ENCODE results near the gene STXBP4.

STXBP4 gene

DNA sequence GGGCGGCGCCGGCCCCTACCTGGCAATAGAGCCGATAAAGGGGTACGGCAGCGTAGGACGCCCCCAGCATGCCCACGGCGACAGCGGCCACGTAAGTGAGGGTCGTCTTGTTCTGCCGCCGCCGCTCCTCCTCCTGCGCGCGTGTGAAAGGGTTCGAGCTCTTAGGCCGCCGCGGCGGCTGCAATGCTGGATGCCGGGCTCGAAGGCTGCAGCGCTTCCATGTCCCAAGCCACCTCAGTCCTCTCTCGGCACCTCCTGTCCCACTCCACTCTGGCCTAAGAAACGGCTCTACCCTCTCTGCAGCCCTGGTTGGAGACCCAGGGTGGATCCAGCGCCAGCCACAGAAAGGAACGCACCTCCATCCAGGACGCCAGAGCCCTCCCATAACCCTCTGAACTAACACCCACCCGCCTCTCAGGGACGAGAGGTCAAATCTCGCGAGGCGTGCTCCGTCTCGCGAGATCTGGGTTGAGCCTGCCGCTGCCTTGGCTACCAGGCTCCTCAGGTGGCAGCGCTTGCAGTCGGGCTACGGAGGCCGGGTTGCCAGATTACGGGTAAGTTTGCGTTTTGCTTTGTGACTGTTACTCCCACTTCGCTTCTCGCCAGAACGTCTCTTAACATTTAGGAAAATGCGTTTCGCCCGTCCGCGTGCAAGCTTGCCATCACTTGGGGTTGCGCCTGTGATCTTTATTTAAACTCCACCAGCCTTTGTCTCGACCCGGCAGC lies at the start of gene STXBP4, which contains the start of gene COX11:
Gene STXBP4 (plus strand): TSS at position 504 of the 726 bp plus-strand sequence. CDS start 17,455 bp downstream, outside the sequence.
Gene COX11 (minus strand): TSS at position 393 of the 726 bp plus-strand sequence. CDS start 8 bp downstream, at position 385.
- peak; percentile 93 to 97 for DNase-seq

DNA sequence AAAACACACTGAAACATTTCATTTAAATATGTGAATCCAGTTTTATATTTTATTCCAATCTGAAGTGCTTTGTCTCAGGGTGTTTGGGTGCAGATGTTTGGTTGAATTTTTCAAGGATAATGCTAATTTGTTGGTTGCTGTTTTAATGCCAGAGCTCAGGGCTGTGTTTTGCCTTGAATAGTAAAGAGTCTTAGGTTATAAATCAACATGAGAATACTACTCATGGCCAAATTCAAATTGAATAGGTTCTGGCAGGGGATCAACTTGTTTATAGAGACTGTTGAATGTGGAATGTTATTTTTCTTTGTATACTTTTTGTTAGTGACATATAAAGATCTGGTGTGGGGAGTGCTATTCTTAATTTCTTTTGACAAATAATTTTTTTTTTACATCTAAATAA lies 49.1 kb upstream of the STXBP4 start:
- no peak for DNase-seq

DNA sequence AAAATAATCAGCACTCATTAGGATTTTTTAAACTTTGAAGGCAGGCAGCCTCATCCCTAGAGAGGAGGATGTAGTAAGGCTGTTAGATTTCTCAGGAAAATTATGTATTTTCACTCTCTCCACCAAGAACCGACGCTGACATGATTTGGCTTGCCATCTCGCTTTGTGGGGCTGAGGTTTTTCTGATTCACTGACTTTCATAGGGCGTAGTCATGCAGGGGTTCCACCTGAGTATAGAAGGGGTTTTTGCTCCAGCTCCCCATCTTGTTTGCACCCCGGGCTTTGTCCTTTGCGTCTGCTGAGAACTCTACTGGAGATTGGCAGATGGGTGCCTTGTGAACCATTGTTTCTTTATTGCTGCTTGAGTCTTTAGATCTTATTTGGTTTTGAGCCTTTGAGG lies 47.7 kb upstream of the STXBP4 start:
- DNase-seq: no peak

DNA sequence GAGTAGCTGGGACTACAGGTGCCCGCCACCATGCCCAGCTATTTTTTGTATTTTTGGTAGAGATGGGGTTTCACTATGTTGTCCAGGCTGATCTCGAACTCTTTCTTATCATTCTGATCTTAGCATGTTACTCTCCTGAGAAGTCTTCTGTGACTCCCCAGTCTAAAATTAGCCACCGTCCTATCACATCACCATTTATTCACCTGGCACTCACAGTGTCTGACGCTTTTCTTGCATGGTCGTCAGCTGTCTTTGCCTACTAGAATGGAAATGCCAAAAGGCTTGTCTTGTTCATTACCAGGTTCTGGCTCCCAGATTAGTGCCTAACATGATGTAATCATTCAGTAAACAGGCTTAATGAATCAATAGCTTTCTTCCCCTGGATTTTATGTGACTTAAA lies 44.2 kb upstream of the STXBP4 start:
- no peak for DNase-seq

DNA sequence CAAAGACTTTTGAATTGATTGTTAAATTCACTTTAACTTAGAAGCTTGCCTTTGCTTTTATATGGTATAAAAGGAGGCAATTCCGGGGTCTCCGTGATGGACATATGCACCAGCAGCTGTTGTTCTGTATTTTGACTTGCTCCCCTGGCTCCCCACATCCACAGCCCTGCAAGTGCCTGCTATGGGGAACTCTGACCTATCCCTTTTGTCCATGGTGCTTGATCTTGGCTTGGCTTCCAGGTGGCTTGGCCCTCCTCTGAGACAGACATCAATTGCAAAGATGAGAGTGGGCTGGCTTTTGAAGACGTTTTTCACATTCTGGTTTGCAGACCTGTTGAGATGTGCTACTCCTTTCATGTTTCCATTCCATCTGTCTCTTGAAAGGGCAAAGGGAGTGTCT lies 41.0 kb upstream of the STXBP4 start:
- no peak for DNase-seq

DNA sequence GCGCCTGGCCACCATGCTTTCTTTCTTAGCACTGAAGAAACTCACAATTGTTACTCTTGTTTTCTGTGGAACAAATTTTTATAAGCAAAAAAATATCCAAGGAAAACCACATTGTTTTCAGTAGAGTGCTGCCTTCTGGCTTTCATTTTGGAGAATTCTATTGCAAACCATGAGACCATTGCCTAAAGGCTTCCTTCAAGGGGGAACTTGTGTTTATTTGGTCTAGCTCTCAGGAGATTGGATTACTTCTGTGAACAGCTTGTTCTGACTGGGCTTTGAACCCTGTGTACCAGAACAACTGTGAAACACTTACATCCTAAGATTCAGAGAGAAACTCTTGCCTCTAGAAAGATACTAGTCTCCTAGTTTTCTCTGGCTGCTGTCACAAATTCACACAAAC lies 35.9 kb upstream of the STXBP4 start:
- DNase-seq: no peak

GRCh38 chr17:54933921-54934320 lies 34.6 kb upstream of the STXBP4 start:
- DNase-seq: no peak

- DNase-seq: no peak
Observed at GRCh38 chr17:54935471-54935870, 33.1 kb upstream of the STXBP4 start.

DNA sequence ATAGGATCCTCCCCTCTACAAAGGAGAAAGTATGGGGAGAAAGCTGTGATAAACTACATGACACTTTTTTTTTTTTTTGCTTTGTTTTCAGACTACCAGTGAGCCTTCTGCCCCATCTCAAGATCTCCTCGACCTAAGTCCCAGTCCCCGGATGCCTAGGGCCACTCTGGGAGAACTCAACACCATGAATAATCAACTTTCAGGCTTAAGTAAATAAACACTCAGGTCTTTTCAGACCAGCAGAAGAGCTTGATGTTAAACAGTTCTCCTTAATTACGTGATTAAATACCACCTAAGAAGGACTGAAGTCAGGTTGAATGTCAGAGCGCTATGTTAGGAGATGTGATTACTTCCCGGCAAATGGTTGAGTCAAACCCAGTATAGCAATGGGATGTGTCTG lies 31.5 kb upstream of the STXBP4 start:
- no peak for DNase-seq

DNA sequence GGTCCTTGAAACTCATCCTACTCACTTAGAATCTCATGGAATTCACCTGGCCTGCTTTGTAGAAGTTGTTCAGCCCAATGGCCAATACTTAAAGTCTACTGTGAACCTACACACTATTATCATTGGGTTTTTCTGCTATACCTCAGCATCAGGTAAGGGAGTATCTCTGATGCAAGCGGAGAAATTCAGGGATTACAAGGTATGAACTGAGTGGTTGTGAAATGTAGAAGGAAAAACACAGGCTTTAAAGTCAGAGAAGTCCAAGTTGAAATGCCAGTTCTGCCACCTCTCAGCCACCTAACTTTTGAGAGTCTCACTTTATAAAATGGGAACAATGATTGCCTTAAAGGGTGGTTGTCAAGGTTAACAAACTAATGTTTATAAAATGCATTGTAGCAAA lies 31.1 kb upstream of the STXBP4 start:
- no peak for DNase-seq

GRCh38 chr17:54941285-54941684 lies 27.3 kb upstream of the STXBP4 start:
- no peak for DNase-seq

- no peak for DNase-seq
Observed at GRCh38 chr17:54944796-54945195, 23.8 kb upstream of the STXBP4 start.

DNA sequence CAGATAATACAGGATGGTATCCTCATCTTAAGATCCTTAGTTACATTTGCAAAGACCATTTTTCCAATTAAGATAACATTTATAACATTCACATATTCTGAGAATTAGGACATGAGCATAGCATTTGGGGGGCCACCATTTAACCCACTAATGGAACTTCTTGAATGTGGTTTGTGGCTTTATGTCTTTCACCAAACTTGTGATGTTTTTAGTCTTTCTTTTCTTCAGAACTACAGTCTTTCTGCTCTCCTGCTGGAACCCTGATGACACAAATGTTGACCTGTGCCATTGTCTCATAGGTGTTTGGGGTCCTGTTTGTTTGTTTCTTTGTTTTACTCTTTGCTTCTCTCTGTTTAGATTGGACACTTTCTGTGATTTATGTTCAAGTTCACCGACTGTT lies 23.3 kb upstream of the STXBP4 start:
- DNase-seq: no peak

- DNase-seq: no peak
Observed at GRCh38 chr17:54945671-54946070, 22.9 kb upstream of the STXBP4 start.

GRCh38 chr17:54947396-54947795 lies 21.2 kb upstream of the STXBP4 start:
- no peak for DNase-seq

DNA sequence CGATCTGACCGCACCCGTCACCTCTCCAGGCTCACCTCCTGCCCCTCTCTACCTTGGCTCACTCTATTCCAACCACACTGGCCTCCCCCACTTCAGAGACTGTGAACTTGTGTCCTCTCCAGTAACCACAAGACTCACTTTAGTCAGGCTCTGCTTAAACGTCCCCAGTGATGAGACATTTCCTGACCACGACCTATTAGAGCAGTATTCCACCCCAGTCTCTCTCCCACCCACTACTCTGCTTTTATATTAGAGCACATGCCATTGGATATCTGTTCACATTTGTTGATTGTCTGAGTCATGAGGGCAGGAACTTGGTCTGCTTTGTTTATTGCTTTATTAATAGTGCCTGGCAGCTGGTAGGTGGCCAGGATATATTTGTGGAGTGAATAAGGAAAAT lies 20.2 kb upstream of the STXBP4 start:
- no peak for DNase-seq

DNA sequence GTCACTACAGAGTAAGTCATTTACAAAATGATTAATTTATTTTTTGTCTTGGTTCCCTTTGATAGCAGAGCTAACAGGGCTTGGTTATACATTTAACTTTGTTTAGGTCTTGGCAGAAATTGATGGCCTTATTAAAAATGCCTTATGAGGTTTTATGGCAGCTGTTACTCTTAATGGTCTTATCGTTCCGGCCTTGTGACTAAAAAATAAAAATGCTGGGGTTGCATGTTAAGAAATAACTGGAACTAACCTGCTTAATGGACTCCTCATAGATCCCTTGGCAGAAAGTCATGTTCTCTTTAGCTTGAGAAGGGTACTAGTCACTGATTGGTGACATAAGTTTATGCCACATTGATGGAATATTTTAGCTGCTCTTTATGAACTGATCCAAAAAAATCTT lies 18.4 kb upstream of the STXBP4 start:
- DNase-seq: no peak

DNA sequence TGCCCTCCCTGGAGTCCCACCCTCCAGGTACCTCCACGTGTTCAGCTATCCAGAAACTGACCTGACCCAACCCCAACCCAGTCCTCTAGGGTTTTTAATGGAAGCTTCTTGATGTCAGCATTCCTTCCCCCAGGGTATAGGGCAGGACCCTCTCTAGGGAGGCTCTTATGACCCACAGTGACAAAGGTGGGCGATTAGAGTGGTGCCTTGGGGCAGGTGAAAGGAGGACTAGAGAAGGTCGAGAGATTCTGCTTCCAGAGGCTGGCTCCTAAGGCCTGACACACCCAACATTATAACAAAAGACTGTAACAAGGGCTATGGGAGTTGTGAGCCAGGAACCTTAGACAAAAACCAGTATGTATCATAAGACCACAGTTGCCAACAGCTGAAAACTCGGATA lies 17.3 kb upstream of the STXBP4 start:
- no peak for DNase-seq

- DNase-seq: no peak
Observed at GRCh38 chr17:54956791-54957190, 11.8 kb upstream of the STXBP4 start.

DNA sequence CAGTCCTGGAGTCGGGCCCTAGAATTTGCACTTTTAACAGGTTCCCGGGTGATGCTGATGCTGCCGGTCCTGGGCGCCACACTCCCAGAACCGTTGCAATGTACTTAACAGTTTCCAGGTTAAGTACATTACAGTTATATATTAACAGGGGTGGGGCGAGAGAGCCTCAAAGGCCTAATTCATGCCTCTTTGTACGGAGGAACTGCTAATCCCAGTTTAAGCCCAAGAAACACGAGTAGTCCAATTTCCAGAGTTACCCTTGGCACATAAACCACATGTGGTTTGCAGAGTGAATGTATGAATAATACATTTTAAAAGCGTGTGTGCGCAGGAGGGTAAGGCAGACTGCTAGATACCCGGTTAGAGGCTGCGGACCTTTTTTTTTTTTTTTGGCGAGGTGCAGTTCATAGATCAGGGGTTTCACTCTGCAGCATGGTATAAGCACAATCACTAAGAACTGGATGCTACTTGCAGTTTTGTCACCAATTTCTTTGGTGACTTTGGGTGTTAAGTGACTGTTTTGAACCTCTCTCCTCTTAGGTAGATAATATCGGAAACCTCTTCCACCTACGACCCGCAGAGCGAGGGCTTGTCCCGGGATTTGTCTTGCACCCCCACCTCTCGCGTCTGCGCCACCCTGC lies 824 bp upstream of the STXBP4 start:
- peak in 1 of 2 donors; percentile 13 for DNase-seq

- DNase-seq: peak; percentile 5 to 16
Observed at GRCh38 chr17:54968988-54969332, 395 bp downstream of the STXBP4 start.

DNA sequence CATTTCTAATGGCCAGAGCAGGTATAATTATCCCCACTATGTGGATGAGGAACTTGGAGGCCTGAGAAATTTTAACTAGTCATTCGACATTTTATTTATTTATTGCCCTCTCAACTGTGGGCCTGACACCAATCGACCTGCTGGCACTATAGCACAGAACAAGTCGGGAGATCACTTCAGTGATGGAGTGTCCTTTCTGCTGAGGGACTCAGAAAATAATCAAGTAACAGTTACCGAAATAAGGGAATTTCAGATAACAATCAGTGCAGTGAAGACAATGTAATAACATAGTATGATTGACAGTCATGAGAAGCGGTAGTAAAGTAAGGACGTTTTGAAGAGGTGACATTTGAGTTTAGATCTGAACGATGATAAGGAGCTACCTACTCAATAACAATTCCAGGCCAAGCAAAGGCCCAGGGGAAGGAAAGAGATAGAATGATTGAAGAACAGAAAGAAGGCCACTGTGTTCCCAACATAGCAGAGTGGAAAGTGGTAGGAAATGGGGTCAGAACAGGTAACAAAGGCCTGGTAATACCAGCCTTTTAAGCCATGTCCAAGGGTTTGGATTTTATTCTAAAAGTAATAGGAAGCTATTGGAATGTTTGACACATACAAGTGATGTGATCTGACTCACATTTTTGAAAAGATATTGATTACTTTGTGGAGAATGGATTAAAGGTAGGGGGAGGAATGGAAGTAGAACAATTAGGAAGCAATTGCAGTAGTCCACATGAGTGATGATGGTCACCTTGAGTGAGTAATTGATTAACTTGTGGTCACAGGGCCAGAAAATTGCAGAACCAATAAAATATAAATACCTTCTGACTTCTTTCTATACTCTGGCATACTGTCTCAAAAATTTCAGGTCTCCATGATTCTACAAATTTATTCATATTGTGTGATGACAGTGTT lies 1.4 kb downstream of the STXBP4 start:
- no peak for DNase-seq

- DNase-seq: no peak
Observed at GRCh38 chr17:54971147-54971546, 2.6 kb downstream of the STXBP4 start.

GRCh38 chr17:54971901-54972300 lies 3.3 kb downstream of the STXBP4 start:
- no peak for DNase-seq

All from inflammatory macrophage treated with lipopolysaccharide for 1 hour (primary cell).